ENCODE results near the gene PDZD2. TPM values are rescaled to one million over a fixed set of nuclear protein-coding genes. Genes with fewer than 3 reads are reported as not detected.

PDZD2 gene
- total RNA-seq, 3 donors from 2014 or later (not counting 1 experiment from before 2014, with no cell fraction given), result 0.50 to 1.3 (median 0.66) TPM

- Histone ChIP-seq H3K27ac (ENCODE audit: low read length) (no peak overlapping the region), H3K4me3 (ENCODE audit: low read length) (no peak overlapping the region), H3K27me3 (ENCODE audit: control insufficient read depth, insufficient read depth, low read length) (no peaks in the 10 kb centered on the region), H3K36me3 (ENCODE audit: control insufficient read depth, insufficient read depth, low read length) (no peaks in the 10 kb centered on the region), H3K4me1 (ENCODE audit: control insufficient read depth, insufficient read depth, low read length) (no peaks in the 10 kb centered on the region), H3K9me3 (ENCODE audit: control insufficient read depth, insufficient read depth, low read length) (no peaks in the 10 kb centered on the region)
- H3K4me1 Mint-ChIP-seq, result no peaks in the 10 kb centered on the region
- H3K27me3 Mint-ChIP-seq (ENCODE audit: low read depth in 2 of 2), result peaks cover 7 to 13% of the 10 kb centered on the region in 2 donors
- H3K4me3 Mint-ChIP-seq, result no peak overlapping the region
- H3K27ac Mint-ChIP-seq, result no peak overlapping the region
- TF ChIP-seq CTCF (IDR thresholded peaks at IDR 0.05), result no peak
- ATAC-seq (no peak), DNase-seq (no peak)
- H3K9me3 Mint-ChIP-seq, result no peaks in the 10 kb centered on the region
- 91% methylated on average over 1 of the region's 3 CpGs for WGBS (ENCODE audit: insufficient coverage)
- no peaks in the 10 kb centered on the region for H3K36me3 Mint-ChIP-seq
- intact Hi-C loops (cut with micrococcal nuclease), result no loop called here
Observed at GRCh38 chr5:31651241-31651640, 12.3 kb downstream of the PDZD2 start.

GRCh38 chr5:31655491-31655890 lies 16.6 kb downstream of the PDZD2 start:
- no peak for TF ChIP-seq CTCF (IDR thresholded peaks at IDR 0.05)
- Mint-ChIP-seq H3K4me3 (no peak overlapping the region), H3K27me3 (ENCODE audit: low read depth in 2 of 2) (peaks cover 9 to 18% of the 10 kb centered on the region in 2 donors), H3K9me3 (no peaks in the 10 kb centered on the region), H3K4me1 (no peaks in the 10 kb centered on the region), H3K36me3 (no peaks in the 10 kb centered on the region), H3K27ac (no peak overlapping the region)
- Histone ChIP-seq H3K27me3 (ENCODE audit: control insufficient read depth, insufficient read depth, low read length) (no peaks in the 10 kb centered on the region), H3K27ac (ENCODE audit: low read length) (no peak overlapping the region), H3K36me3 (ENCODE audit: control insufficient read depth, insufficient read depth, low read length) (no peaks in the 10 kb centered on the region), H3K4me3 (ENCODE audit: low read length) (no peak overlapping the region), H3K9me3 (ENCODE audit: control insufficient read depth, insufficient read depth, low read length) (no peaks in the 10 kb centered on the region), H3K4me1 (ENCODE audit: control insufficient read depth, insufficient read depth, low read length) (no peaks in the 10 kb centered on the region)
- 100% methylated on average over 1 of the region's 3 CpGs for WGBS (ENCODE audit: insufficient coverage)
- DNase-seq, result no peak
- no peak for ATAC-seq
- intact Hi-C loops (cut with micrococcal nuclease), result no loop called here

- TF ChIP-seq CTCF (IDR thresholded peaks at IDR 0.05), result no peak
- Mint-ChIP-seq H3K4me3 (no peak overlapping the region), H3K27me3 (ENCODE audit: low read depth in 2 of 2) (peaks cover 9 to 18% of the 10 kb centered on the region in 2 donors), H3K4me1 (no peaks in the 10 kb centered on the region), H3K36me3 (no peaks in the 10 kb centered on the region), H3K27ac (no peak overlapping the region), H3K9me3 (no peaks in the 10 kb centered on the region)
- Histone ChIP-seq H3K4me3 (ENCODE audit: low read length) (no peak overlapping the region), H3K36me3 (ENCODE audit: control insufficient read depth, insufficient read depth, low read length) (no peaks in the 10 kb centered on the region), H3K27me3 (ENCODE audit: control insufficient read depth, insufficient read depth, low read length) (no peaks in the 10 kb centered on the region), H3K4me1 (ENCODE audit: control insufficient read depth, insufficient read depth, low read length) (no peaks in the 10 kb centered on the region), H3K27ac (ENCODE audit: low read length) (no peak overlapping the region), H3K9me3 (ENCODE audit: control insufficient read depth, insufficient read depth, low read length) (no peaks in the 10 kb centered on the region)
- 85% methylated on average over 4 of the region's 4 CpGs for WGBS (ENCODE audit: insufficient coverage)
- DNase-seq, result no peak
- no peak for ATAC-seq
- intact Hi-C loops (cut with micrococcal nuclease), result no loop called here
Observed at GRCh38 chr5:31656806-31657205, 17.9 kb downstream of the PDZD2 start.

GRCh38 chr5:31657315-31657979 lies 18.5 kb downstream of the PDZD2 start:
- Histone ChIP-seq H3K4me3 (ENCODE audit: low read length) (no peak overlapping the region), H3K27me3 (ENCODE audit: control insufficient read depth, insufficient read depth, low read length) (no peaks in the 10 kb centered on the region), H3K36me3 (ENCODE audit: control insufficient read depth, insufficient read depth, low read length) (no peaks in the 10 kb centered on the region), H3K4me1 (ENCODE audit: control insufficient read depth, insufficient read depth, low read length) (no peaks in the 10 kb centered on the region), H3K9me3 (ENCODE audit: control insufficient read depth, insufficient read depth, low read length) (no peaks in the 10 kb centered on the region), H3K27ac (ENCODE audit: low read length) (no peak overlapping the region)
- DNase-seq (no peak), ATAC-seq (no peak)
- TF ChIP-seq CTCF (IDR thresholded peaks at IDR 0.05), result no peak
- peaks cover 9 to 18% of the 10 kb centered on the region in 2 donors for H3K27me3 Mint-ChIP-seq (ENCODE audit: low read depth in 2 of 2)
- no peak overlapping the region for H3K4me3 Mint-ChIP-seq
- no peaks in the 10 kb centered on the region for H3K36me3 Mint-ChIP-seq
- no peak overlapping the region for H3K27ac Mint-ChIP-seq
- H3K4me1 Mint-ChIP-seq, result no peaks in the 10 kb centered on the region
- WGBS (ENCODE audit: insufficient coverage), result 95% methylated on average over 11 of the region's 11 CpGs
- intact Hi-C loops (cut with micrococcal nuclease), result no loop called here
- no peaks in the 10 kb centered on the region for H3K9me3 Mint-ChIP-seq

Data from natural killer cell (primary cell).